NCI-H69 (cell line): ENCODE measurements around the gene SEZ6L.

Experiments
- DNase-seq: peaks from one replicate; lab custom pipeline; 2025; lab: John Stamatoyannopoulos, UW

The SEZ6L gene

DNA sequence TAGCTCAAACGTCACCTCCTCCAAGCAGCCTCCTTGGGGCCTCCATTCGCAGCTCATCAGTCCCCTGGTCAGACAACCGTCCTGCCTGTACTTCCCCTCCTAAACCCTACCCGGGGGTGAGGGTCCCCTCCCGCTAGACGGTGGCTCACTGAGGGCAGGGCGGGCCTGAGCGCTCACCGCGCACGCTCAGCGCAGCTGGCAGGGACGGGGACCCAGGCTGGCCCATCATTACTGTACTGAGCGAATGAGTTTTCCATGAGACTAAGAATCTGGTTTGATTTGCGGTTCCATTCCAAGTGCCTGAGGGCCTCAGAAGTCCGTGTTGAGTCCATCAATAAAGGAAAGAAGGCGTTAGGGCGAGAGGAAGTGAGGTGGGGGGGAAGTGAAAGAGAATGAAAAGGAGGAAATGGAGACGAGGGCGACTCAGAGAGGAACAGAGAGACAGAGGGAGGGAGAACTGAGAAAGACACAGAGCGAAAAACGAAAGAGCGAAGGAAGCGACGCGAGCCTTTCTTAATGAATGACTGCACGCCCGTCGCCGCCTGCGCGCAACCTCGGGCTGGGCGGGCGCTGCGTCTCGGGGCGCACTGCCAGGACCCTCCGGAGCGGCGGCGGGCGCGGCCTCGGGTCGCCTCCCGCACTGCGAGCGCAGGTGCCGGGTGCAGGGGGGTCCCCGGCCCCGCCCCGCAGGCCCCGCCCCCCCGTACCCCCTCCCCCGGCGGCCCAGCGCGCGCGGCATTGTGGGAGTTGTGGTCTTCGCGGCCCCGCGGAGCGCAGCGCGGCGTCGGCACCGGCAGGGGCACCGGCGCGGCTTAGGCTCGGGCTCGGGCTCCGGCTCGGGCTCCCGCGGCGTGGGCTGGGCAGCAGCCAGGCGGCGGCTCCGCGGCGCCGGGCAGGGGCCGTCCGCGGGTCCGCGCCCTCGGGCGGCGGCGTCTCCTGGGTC is 259.5 kb downstream of the SEZ6L start, which contains the start of gene ASPHD2:
TSS of gene ASPHD2 (plus strand) at position 746 of the 943 bp plus-strand sequence. CDS start 4,356 bp downstream, outside the sequence.
- DNase-seq: peak; percentile 92

DNA sequence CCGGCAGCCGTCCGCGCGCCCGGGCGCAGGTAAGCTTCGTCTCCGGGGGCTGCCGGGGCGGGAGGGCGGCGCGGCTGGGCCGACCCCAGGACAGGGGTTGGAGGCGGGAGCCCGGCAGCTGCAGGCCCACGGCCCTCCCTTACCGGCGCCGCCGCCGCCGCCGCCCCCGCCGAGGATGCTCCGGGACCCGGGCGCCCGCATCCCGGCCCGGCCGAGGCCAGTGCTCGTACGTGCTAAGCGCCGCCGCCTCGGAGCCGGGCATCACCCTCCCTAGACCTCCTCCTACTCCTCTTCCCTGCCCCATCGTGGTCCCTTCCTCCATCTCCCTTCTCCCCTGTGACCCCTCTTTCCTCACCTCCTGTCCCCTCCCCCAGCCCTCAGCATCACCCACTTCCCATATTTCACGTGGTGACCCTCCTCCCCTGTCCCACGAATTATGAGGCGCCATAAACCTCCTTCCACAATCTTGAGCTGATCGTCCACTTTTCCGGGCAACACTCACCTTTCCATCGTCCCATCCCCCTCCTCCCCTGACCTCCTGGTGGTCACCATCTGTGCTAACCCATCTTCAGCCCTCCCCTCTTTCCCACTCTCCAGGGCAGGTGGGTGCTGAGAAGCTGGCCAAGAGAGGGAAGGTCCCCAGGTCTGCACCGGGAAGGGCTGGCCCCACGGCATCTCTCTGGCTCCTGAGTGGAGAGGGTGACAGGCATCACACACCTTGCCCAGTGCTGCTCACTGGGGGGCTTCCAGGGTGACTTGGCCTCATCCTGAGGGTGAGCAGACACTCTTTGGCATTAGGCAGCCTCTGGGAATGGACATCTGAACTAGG is 260.4 kb downstream of the SEZ6L start:
- peak; percentile 57 for DNase-seq

DNA sequence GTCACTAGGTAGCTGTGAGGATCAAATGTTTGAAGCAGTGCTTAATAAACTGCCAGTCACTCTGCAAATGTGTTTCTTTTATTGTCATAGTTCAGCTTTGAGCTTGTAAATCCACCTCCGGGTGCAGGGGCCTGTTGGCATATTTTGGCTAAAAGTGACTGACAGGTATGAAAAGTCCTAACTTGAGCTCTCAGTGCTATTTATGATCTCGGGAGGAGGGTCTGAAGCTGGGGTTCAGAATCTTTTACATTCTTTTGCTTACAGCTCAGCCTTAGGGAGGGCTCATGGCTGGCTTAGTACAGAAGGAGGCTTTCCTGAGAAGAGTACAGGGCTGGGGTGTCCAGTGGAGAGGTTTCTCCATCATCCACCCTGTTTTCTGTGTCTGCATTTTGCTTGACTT is 261.3 kb downstream of the SEZ6L start:
- DNase-seq: no peak

DNA sequence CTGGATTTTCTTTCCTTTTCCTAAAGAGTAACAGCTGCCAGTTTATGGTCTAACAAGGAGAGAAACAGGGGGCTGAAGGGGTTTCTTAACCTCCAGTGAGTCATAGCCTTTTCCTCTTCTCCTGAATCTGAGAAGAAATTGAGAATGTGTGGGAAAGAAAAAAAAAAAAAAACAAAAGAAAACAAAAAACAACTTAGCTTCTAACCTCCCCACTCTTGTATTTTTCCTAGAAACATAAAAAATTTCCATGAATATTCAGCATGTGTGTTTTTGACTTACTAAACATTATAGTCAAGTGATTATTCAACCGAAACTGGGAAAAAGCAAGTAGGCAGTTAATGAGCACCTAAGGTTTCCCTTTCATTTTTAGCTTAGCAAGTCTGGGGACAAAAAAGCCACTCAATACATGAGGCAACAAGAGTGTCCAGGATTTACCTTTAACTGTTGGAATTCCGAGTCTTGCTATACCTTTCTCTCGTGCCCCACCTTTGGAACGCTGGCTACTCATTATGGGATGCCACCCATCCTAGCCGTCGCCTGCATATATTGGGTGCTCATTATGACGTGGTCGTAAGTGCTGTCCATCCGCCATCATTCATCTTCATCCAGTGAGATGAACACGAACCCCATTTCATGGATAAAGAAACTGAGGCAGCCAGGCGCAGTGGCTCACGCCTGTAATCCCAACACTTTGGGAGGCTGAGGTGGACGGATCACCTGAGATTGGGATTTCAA is 262.2 kb downstream of the SEZ6L start:
- DNase-seq: no peak

DNA sequence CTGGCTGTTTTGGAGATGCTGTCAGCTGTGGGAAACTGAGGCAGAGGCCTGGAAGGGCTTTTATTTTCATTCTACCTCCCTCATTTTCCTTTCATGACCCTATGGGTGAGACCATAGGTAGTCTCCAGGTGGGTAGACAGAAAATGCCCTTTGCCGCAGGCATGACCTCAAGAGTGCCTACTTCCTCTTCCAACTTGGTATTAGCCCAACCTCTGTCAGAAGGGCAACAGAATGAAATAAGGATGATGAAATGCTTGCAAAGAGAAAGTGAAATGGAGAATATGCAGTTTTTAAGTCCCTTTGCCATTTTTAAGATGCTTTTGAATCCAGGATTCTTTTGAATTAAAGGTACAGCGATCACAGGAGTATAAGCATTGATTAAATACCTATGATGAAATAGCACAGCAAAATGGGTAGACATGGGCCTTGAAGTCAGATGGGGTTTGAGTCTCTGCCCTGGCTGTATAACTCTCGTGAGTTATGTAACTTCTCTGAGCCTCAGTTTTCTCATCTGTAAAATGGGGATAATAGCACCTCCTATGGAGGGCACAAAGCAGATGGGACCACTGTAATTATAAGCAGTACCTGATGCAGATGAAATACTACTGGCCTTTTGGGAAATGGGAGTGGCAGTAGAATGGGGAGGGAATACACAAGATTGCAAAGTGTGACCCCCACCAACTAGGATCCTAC is 263.5 kb downstream of the SEZ6L start:
- no peak for DNase-seq
